DMS53 treated with DMSO at 0.1 percent for 48 hours (cell line): ENCODE measurements around the gene MAFG.
"Not testable (repeated sequence)": the region's sequence is repeated elsewhere in the genome, so short reads cannot be mapped to it uniquely, and the experiment has no call there.

Experiments used
- DNase-seq: peaks from one replicate; lab custom pipeline; 2025; ENCODE audit not compliant: unreplicated experiment; lab: John Stamatoyannopoulos, UW

Gene MAFG

GRCh38 chr17:81958633-81959342 is 31.3 kb upstream of the MAFG start:
- DNase-seq = no peak

GRCh38 chr17:81957691-81958432 is 30.3 kb upstream of the MAFG start:
- no peak for DNase-seq

GRCh38 chr17:81956607-81957589 is 29.4 kb upstream of the MAFG start:
- DNase-seq = no peak

- DNase-seq = no peak
Measured at GRCh38 chr17:81955756-81956544, 28.4 kb upstream of the MAFG start.

- DNase-seq = no peak
Measured at GRCh38 chr17:81955058-81955681, 27.6 kb upstream of the MAFG start.

GRCh38 chr17:81954131-81955057 is 26.9 kb upstream of the MAFG start:
- no peak for DNase-seq

GRCh38 chr17:81953443-81953842 is 25.9 kb upstream of the MAFG start:
- not testable (repeated sequence) for DNase-seq

GRCh38 chr17:81952792-81953228 is 25.3 kb upstream of the MAFG start:
- DNase-seq = no peak

- DNase-seq = no peak
Measured at GRCh38 chr17:81951785-81952684, 24.5 kb upstream of the MAFG start.

GRCh38 chr17:81950501-81950900 is 23.0 kb upstream of the MAFG start:
- no peak for DNase-seq

GRCh38 chr17:81948635-81949378 is 21.3 kb upstream of the MAFG start:
- no peak for DNase-seq

GRCh38 chr17:81947189-81947588 is 19.7 kb upstream of the MAFG start, which contains the start of gene MYADML2:
Gene MYADML2, minus strand, starts transcription at chr17:81947233. Its CDS starts 5,492 bp downstream, at chr17:81941741.
- no peak for DNase-seq

GRCh38 chr17:81944858-81945257 is 17.3 kb upstream of the MAFG start:
- no peak for DNase-seq

- no peak for DNase-seq
Measured at GRCh38 chr17:81942167-81942553, 14.6 kb upstream of the MAFG start.

GRCh38 chr17:81941484-81942166 is 14.1 kb upstream of the MAFG start:
- DNase-seq = no peak
